Left lung (tissue), 10 donors: ENCODE data around the gene FAM221B. TPM values are rescaled to one million over a fixed set of nuclear protein-coding genes. Genes with fewer than 3 reads are reported as not detected.

Experiments used
- ATAC-seq: fragments of 200-7000 bp; cut with Tn5 transposase; one replicate; pipeline ENCODE4 v1.9.1; 2020; ENCODE audit warnings: moderate library complexity
- DNase-seq, 4 donors: peaks; one replicate each; pipeline ENCODE4 v3.0.0-alpha.2; 2013 to 2020
- H3K27ac ChIP-seq, 2 donors: fragments of 200-600 bp; sonication (generic) in 1 of 2; one replicate each; pipeline versions ENCODE4 v1.5.0 to v1.8.0; 2020 to 2021
- H3K27me3 ChIP-seq, 2 donors: fragments of 200-600 bp; sonication (generic) in 1 of 2; one replicate each; pipeline versions ENCODE4 v1.5.0 to v1.8.0; 2020 to 2021
- H3K36me3 ChIP-seq, 2 donors: fragments of 200-600 bp; sonication (generic) in 1 of 2; one replicate each; pipeline versions ENCODE4 v1.5.0 to v1.8.0; 2020 to 2021
- H3K4me1 ChIP-seq, 2 donors: fragments of 200-600 bp; one replicate each; pipeline ENCODE4 v1.8.0; 2021
- H3K4me3 ChIP-seq, 2 donors: fragments of 200-600 bp; sonication (generic) in 1 of 2; one replicate each; pipeline versions ENCODE4 v1.5.0 to v1.8.0; 2020 to 2021; ENCODE audit warnings: mild to moderate bottlenecking in 1 of 2
- H3K9me3 ChIP-seq, 2 donors: fragments of 200-600 bp; sonication (generic) in 1 of 2; one replicate each; pipeline versions ENCODE4 v1.5.0 to v1.8.0; 2020 to 2021
- intact Hi-C, 2 donors: fragments of 100-400 bp; cut with DNase I; formaldehyde crosslinking; loops; one replicate each; pipeline versions ENCODE4 v1.11.2 to v1.14.2; 2022
- polyA plus RNA-seq, 6 donors: library from polyadenylated mRNA; unstranded; fragments of 120-200 nt; gene quantifications; one replicate each; pipeline ENCODE4 v1.2.1, GENCODE V29; 2013; ENCODE audit not compliant: insufficient read length in 6 of 6
- total RNA-seq, 2 donors: library from RNA; stranded (reverse); fragmentation: NEBNext Ultra II Directional; extraction: Animal tissue kit (Norgen Biotek cat#: 25700); gene quantifications; one replicate each; pipeline ENCODE4 v1.2.1, GENCODE V29; 2021
- TF ChIP-seq, protein P1 (sequence below), 2 donors: fragments of 200-600 bp; sonication (generic) in 1 of 2; IDR thresholded peaks; one replicate each; pipeline versions ENCODE4 v1.5.0 to v1.8.0; 2021; ENCODE audit warnings: antibody characterized with exemption in 2 of 2
- donor health status: DM: no; HTN: yes; CAD: no.
- donor health status: DM: no; HTN: no; CAD: no.

FAM221B gene
- total and polyA plus RNA-seq, 8 donors = 0.24 to 0.90 (median 0.39) TPM; not detected in 2

DNA sequence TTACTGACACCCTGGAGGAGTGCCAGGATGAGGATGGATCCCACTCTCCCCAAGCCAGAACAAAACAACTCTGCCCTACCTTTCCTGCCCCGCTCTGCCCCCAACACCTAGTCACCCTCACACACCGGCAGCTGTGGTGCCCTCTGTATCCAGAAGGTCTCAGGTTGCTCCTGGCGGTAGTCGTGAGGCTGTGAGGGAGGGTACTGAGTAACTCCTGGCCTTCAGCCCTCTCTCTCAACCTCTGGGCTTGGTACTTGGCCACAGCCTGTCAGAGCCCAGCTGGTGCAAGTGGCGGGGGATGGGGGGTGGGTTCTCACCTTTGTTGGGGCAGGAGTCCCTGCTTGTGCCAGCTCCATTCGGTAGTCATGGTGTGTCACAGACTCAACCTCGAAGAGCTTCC lies 18.4 kb downstream of the FAM221B start:
- no peak overlapping the region for H3K27ac ChIP-seq
- intact Hi-C loops = no loop called here

DNA sequence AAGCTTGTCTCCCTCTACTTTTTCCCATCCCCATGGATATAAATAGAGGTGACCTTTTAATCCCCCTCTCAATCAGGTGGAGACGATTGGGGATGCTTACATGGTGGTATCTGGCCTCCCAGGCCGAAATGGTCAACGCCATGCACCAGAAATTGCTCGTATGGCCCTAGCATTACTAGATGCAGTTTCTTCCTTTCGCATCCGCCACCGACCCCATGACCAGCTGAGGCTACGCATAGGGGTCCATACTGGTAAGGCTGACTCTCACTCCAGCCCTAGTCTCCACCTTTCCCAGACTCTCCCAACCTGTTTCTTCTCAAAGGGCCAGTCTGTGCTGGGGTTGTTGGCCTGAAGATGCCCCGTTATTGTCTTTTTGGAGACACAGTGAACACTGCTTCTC lies 20.1 kb downstream of the FAM221B start:
- no peak overlapping the region for H3K4me3 ChIP-seq
- ATAC-seq (no peak), DNase-seq (no peak)
- H3K36me3 ChIP-seq = peaks cover 0 to 35% of the 10 kb centered on the region in 2 donors
- intact Hi-C loops = no loop called here
- no peaks in the 10 kb centered on the region for H3K27me3 ChIP-seq
- no peak overlapping the region for H3K27ac ChIP-seq
- TF ChIP-seq, protein P1, sequence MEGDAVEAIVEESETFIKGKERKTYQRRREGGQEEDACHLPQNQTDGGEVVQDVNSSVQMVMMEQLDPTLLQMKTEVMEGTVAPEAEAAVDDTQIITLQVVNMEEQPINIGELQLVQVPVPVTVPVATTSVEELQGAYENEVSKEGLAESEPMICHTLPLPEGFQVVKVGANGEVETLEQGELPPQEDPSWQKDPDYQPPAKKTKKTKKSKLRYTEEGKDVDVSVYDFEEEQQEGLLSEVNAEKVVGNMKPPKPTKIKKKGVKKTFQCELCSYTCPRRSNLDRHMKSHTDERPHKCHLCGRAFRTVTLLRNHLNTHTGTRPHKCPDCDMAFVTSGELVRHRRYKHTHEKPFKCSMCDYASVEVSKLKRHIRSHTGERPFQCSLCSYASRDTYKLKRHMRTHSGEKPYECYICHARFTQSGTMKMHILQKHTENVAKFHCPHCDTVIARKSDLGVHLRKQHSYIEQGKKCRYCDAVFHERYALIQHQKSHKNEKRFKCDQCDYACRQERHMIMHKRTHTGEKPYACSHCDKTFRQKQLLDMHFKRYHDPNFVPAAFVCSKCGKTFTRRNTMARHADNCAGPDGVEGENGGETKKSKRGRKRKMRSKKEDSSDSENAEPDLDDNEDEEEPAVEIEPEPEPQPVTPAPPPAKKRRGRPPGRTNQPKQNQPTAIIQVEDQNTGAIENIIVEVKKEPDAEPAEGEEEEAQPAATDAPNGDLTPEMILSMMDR (IDR thresholded peaks at IDR 0.05) = no peak
- peaks cover 9 to 14% of the 10 kb centered on the region in 2 donors for H3K4me1 ChIP-seq
- no peaks in the 10 kb centered on the region for H3K9me3 ChIP-seq

More for the DNA sequence above, 18.4 kb downstream of the FAM221B start:
- no peak for DNase-seq
- no peak for ATAC-seq
- Histone ChIP-seq H3K9me3 (no peaks in the 10 kb centered on the region), H3K36me3 (peaks cover 0 to 34% of the 10 kb centered on the region in 2 donors), H3K4me3 (no peak overlapping the region), H3K4me1 (peaks cover 17 to 26% of the 10 kb centered on the region in 2 donors), H3K27me3 (no peaks in the 10 kb centered on the region)
- TF ChIP-seq, protein P1 (IDR thresholded peaks at IDR 0.05) = no peak

DNA sequence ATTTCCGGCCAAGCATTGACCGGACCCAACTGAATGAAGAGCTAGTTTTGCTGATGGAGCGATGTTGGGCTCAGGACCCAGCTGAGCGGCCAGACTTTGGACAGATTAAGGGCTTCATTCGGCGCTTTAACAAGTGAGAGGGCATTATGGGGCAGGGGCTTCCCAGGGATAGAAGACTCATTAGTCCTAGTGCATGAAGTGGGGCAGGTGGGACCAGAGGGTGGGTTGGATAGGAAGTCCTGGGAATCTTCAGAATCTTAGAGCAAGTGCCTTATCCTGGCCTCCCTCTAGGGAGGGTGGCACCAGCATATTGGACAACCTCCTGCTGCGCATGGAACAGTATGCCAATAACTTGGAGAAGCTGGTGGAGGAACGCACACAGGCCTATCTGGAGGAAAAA lies 22.4 kb downstream of the FAM221B start:
- Histone ChIP-seq H3K9me3 (no peaks in the 10 kb centered on the region), H3K4me1 (no peaks in the 10 kb centered on the region), H3K27ac (no peak overlapping the region), H3K27me3 (no peaks in the 10 kb centered on the region), H3K36me3 (peaks cover 0 to 42% of the 10 kb centered on the region in 2 donors), H3K4me3 (no peak overlapping the region)
- intact Hi-C loops = no loop called here
- DNase-seq (no peak), ATAC-seq (no peak)
- TF ChIP-seq, protein P1 (IDR thresholded peaks at IDR 0.05) = no peak

DNA sequence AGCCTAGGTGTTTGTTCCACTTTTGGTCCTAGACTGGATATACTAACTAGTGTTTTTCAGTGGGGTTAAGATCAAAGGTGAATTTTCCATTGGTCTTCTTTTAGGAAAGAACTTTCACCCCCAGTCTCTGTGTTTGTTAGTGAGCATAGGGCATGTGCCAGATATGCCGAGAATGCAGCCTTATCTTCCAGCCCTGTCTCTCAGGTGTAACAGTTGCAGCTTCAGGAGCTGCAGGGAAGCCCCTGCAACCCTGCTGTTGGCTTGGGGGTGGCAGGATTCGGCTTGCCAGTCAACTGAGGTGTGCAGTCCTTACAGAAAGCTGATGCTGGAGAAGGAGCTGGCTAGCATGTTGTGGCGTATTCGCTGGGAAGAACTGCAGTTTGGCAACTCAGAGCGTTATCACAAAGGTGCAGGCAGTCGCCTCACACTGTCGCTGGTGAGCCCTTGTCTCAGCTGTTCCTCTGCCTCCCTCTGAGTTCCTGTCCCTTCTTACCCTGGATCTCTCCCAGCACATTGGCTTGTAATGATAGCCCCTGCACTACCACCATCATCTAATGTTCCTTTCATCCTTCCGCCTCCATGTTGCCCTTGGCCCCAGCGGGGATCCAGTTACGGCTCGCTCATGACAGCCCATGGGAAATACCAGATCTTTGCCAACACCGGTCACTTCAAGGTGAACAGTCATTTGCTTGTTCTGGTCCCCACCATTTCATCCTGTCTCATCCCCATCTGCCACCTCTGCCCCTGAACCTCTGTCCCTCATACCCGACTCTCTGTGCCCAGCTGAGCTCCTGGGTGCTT lies 27.0 kb downstream of the FAM221B start:
- Histone ChIP-seq H3K4me1 (no peaks in the 10 kb centered on the region), H3K27me3 (no peaks in the 10 kb centered on the region), H3K36me3 (peaks cover 0 to 33% of the 10 kb centered on the region in 2 donors), H3K9me3 (no peaks in the 10 kb centered on the region), H3K4me3 (no peak overlapping the region), H3K27ac (no peak overlapping the region)
- TF ChIP-seq, protein P1 (IDR thresholded peaks at IDR 0.05) = no peak
- ATAC-seq (no peak), DNase-seq (no peak)
- intact Hi-C loops = no loop called here

DNA sequence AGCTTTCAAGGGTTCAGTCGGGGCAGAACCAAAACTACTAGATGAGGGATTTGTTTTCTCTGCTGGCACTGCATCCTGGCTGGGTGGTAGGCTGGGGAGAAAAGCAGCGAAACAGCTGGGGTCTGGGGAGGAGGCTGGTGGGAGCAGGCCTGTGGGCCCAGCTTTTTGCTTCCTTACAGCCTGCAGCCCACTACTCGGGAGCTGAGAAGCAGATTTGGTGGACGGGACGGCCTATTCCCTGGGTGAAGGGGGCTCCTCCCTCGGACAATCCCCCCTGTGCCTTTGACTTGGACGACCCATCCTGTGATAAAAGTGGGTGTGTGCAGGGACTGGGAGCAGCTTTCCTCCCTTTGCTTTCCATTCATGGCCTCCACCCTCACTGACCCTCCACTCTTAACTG lies 28.0 kb downstream of the FAM221B start:
- TF ChIP-seq, protein P1 (IDR thresholded peaks at IDR 0.05) = no peak

More for the DNA sequence above, 28.0 kb downstream of the FAM221B start:
- peaks cover 0 to 23% of the 10 kb centered on the region in 2 donors for H3K36me3 ChIP-seq
- no peak overlapping the region for H3K4me3 ChIP-seq
- no peak overlapping the region for H3K27ac ChIP-seq
- intact Hi-C loops = no loop called here
- DNase-seq = no peak
- H3K9me3 ChIP-seq = no peaks in the 10 kb centered on the region
- H3K4me1 ChIP-seq = no peaks in the 10 kb centered on the region
- ATAC-seq = no peak
- no peaks in the 10 kb centered on the region for H3K27me3 ChIP-seq
